ENCODE measurements around the gene CDH4. TPM values are rescaled to one million over a fixed set of nuclear protein-coding genes. Genes with fewer than 3 reads are reported as not detected.
A peak's percentile ranks its signal among the peaks of the same experiment; 100 is the strongest.

The CDH4 gene
- total and polyA plus RNA-seq, 11 donors, result 0.04 to 0.54 (median 0.08) TPM; not detected in 1

DNA sequence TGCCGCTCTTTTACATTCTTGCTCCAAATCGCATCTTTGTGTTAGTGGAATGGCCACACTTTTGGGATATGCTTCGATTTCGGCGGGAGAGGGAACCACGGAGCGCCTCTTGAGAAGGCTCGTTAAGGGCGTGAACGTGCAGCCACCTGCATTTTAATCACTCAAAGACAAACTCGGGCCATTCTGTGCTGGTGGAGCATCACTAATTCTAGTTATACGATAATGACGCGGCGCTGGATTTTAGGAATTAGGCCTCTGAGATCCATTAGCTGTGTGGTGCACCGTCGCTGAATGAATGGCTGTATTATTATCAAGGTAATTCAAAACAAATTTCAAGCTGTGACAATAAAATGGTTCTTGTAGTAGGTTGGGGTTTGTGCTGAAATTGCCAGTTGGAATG lies 305.6 kb downstream of the CDH4 start:
- DNase-seq, result no peak
- H3K4me3 ChIP-seq, result no peak overlapping the region
- intact Hi-C loops (cut with DNase I), result no loop called here
- no peaks in the 10 kb centered on the region for H3K4me1 ChIP-seq
- H3K9me3 ChIP-seq, result peaks cover 0 to 2% (median 0%) of the 10 kb centered on the region in 12 donors
- no peak for TF ChIP-seq POLR2A (IDR thresholded peaks at IDR 0.05)
- TF ChIP-seq, protein P1, sequence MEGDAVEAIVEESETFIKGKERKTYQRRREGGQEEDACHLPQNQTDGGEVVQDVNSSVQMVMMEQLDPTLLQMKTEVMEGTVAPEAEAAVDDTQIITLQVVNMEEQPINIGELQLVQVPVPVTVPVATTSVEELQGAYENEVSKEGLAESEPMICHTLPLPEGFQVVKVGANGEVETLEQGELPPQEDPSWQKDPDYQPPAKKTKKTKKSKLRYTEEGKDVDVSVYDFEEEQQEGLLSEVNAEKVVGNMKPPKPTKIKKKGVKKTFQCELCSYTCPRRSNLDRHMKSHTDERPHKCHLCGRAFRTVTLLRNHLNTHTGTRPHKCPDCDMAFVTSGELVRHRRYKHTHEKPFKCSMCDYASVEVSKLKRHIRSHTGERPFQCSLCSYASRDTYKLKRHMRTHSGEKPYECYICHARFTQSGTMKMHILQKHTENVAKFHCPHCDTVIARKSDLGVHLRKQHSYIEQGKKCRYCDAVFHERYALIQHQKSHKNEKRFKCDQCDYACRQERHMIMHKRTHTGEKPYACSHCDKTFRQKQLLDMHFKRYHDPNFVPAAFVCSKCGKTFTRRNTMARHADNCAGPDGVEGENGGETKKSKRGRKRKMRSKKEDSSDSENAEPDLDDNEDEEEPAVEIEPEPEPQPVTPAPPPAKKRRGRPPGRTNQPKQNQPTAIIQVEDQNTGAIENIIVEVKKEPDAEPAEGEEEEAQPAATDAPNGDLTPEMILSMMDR (IDR thresholded peaks at IDR 0.05), result no peak
- WGBS, 4 donors, result 89 to 93% (median 92%) methylated on average over 17 of the region's 17 CpGs
- no peaks in the 10 kb centered on the region for H3K36me3 ChIP-seq
- no peak overlapping the region for H3K27ac ChIP-seq
- no peak for ATAC-seq
- H3K27me3 ChIP-seq, result no peaks in the 10 kb centered on the region

DNA sequence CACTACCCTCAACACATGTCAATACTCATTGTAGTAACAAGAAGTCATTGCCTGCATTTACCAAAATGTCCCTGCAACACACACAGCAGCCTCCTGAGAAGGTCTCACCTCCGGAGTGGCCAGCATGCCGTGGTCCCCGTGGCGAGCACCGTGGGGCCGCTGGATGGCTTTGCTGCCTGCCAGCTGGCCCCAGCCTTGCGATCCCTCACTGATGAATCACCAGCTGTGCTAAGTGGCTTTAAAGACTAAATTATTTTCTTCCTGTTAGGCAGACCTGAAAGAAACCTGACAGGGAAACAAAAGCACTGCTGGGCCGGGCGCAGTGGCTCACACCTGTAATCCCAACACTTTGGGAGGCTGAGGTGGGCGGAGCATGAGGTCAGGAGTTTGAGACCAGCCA lies 306.7 kb downstream of the CDH4 start:
- intact Hi-C loops (cut with DNase I), result no loop called here
- Histone ChIP-seq H3K36me3 (no peaks in the 10 kb centered on the region), H3K27ac (no peak overlapping the region), H3K4me3 (no peak overlapping the region), H3K27me3 (no peaks in the 10 kb centered on the region), H3K4me1 (no peaks in the 10 kb centered on the region), H3K9me3 (no peaks in the 10 kb centered on the region)
- no peak for ATAC-seq
- 70 to 92% (median 78%) methylated on average over 10 of the region's 10 CpGs for WGBS, 4 donors
- DNase-seq, result no peak
- no peak for TF ChIP-seq POLR2A (IDR thresholded peaks at IDR 0.05)
- TF ChIP-seq, protein P1 (IDR thresholded peaks at IDR 0.05), result no peak

DNA sequence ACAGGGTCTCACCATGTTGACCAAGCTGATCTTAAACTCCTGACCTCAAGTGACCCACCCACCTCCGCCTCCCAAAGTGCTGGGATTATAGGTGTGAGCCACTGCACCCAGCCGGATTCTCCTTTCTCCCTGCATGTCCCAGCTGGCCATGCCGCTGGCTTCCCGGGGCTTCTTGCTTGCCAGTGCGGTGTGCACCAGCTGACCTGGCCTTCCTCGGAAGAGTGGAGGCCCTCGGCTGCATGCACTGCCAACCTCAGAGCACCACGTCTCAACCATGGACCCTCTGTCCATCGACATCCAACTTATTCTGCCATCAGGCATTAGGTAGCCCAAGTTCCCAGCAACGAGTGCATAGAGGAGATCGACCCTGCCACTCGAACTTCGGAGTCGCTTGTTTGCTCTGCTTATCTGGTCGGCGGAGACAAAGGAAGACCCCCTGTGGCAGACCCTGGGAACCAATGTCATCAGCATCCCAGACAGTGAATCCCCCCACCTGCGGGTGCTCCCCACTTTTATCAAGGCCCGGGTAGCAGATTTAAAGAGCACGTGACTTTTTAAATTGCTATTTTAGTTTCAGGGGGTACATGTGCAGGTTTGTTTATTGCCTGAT lies 307.8 kb downstream of the CDH4 start:
- intact Hi-C loops (cut with DNase I), result no loop called here
- ATAC-seq, result no peak
- WGBS, 4 donors, result 61 to 68% (median 66%) methylated on average over 18 to 19 of the region's 19 CpGs
- TF ChIP-seq, protein P1 (IDR thresholded peaks at IDR 0.05), result no peak
- no peak for TF ChIP-seq POLR2A (IDR thresholded peaks at IDR 0.05)
- no peaks in the 10 kb centered on the region for H3K9me3 ChIP-seq
- no peak overlapping the region for H3K4me3 ChIP-seq
- no peaks in the 10 kb centered on the region for H3K4me1 ChIP-seq
- no peaks in the 10 kb centered on the region for H3K36me3 ChIP-seq
- no peak overlapping the region for H3K27ac ChIP-seq
- H3K27me3 ChIP-seq, result no peaks in the 10 kb centered on the region
- peak in 1 of 5 donors; percentile 1 for DNase-seq

DNA sequence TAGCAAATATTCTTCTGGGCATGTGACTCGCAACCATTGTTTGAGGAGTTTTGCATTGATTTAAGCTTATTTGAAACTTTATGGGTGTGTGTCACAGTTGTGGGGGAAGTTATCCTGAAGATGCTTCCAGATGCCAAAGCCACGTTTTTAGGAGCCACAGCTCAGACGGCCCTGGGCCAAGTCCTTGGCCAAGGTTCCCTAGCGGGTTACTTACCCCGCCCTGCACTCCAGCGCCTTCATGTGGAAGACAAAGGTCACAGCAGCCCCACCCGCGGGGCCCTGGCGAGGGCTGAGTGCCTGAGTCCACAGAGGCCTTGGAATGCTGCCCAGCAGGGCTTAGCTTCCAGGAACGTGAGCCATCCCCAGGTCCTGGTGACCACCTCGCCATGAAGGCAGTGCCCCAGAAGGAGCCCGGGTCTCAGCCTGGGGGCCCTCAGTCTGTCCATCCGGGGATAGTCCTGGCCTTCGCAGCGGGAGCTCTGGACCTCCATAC lies 308.3 kb downstream of the CDH4 start:
- WGBS, 4 donors, result 57 to 71% (median 65%) methylated on average over 8 to 15 of the region's 15 CpGs

More for the DNA sequence above, 308.3 kb downstream of the CDH4 start:
- intact Hi-C loops (cut with DNase I), result no loop called here
- no peaks in the 10 kb centered on the region for H3K9me3 ChIP-seq
- H3K4me1 ChIP-seq, result no peaks in the 10 kb centered on the region
- H3K36me3 ChIP-seq, result no peaks in the 10 kb centered on the region
- ATAC-seq (peak in 1 of 4 donors; percentile 16), DNase-seq (peak in 2 of 5 donors; percentile 33 to 46)
- H3K27me3 ChIP-seq, result no peaks in the 10 kb centered on the region
- H3K4me3 ChIP-seq, result no peak overlapping the region
- H3K27ac ChIP-seq, result no peak overlapping the region
- no peak for TF ChIP-seq POLR2A (IDR thresholded peaks at IDR 0.05)
- TF ChIP-seq, protein P1 (IDR thresholded peaks at IDR 0.05), result peak in 1 of 12 donors; percentile 6
